Liver (tissue), 3 donors: Measurements from ENCODE around the gene KCNIP1.

Experiments used
- ATF3 ChIP-seq: IDR thresholded peaks from 2 replicates; pipeline ENCODE4 v1.6.1; 2016; ENCODE audit warnings: antibody characterized with exemption
- GABPA ChIP-seq, 2 donors: IDR thresholded peaks in 1 of 2; conservative IDR thresholded peaks in 1 of 2; 2 replicates each; pipeline ENCODE4 v1.6.1; 2016; ENCODE audit warnings: antibody characterized with exemption in 2 of 2, mild to moderate bottlenecking in 1 of 2, moderate library complexity in 1 of 2
- MAX ChIP-seq: IDR thresholded peaks from 2 replicates; pipeline ENCODE4 v1.6.1; 2016; ENCODE audit warnings: antibody characterized with exemption
- SP1 ChIP-seq: IDR thresholded peaks from 2 replicates; pipeline ENCODE4 v1.6.1; 2018; ENCODE audit warnings: antibody characterized with exemption, mild to moderate bottlenecking
- YY1 ChIP-seq: IDR thresholded peaks from 2 replicates; pipeline ENCODE4 v1.6.1; 2016; ENCODE audit warnings: antibody characterized with exemption, mild to moderate bottlenecking
- TF ChIP-seq, protein P1 (sequence below): fragments of 150-350 bp; IDR thresholded peaks from 2 replicates; pipeline ENCODE4 v1.5.1; 2017; ENCODE audit warnings: improper control_type of control experiment, low read depth, low read length; ENCODE audit not compliant: missing input control
- donor health status: healthy.
- donor health status: healthy.

DNA sequence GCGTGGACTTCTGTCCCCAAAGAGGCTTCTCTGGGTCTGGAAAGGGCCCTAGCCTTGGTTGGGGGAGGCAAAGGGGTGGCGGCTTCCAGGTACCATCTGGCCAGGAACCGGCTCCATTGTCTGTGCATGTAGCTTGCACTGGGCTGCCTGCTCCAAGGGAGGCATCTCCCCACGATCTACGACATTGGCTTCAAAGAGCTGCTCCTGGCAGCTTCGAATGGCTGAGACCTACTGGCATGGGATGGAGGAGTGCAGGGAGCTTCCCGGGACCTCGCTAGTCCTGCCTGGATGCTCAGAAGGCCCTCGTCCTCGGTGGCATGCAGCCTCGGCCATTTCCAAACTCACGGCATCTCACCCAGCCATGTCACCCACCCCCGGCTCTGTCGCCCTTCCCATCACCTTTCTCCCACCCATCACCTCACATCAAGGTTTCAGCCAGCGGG, 137.8 kb downstream of the KCNIP1 start:
- TF ChIP-seq YY1: no peak
- TF ChIP-seq, protein P1, sequence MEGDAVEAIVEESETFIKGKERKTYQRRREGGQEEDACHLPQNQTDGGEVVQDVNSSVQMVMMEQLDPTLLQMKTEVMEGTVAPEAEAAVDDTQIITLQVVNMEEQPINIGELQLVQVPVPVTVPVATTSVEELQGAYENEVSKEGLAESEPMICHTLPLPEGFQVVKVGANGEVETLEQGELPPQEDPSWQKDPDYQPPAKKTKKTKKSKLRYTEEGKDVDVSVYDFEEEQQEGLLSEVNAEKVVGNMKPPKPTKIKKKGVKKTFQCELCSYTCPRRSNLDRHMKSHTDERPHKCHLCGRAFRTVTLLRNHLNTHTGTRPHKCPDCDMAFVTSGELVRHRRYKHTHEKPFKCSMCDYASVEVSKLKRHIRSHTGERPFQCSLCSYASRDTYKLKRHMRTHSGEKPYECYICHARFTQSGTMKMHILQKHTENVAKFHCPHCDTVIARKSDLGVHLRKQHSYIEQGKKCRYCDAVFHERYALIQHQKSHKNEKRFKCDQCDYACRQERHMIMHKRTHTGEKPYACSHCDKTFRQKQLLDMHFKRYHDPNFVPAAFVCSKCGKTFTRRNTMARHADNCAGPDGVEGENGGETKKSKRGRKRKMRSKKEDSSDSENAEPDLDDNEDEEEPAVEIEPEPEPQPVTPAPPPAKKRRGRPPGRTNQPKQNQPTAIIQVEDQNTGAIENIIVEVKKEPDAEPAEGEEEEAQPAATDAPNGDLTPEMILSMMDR: no peak
- TF ChIP-seq ATF3: no peak
- TF ChIP-seq SP1: no peak
- TF ChIP-seq MAX: no peak
- no peak for TF ChIP-seq GABPA (IDR thresholded peaks at IDR 0.05 in 1 of 2, conservative IDR thresholded peaks at IDR 0.05 in 1 of 2)
